Activated T-helper 2 cell treated with anti-CD3 and anti-CD28 coated beads, Interferon-gamma antibody, Interleukin-2, Interleukin-4, amounts not matched to agents 10 μg/mL and 5 μg/mL and 100 μg/mL, durations not matched to agents 14 hours and 24 hours and 36 hours (primary cell): ENCODE results near the gene TASOR. TPM values are rescaled to one million over a fixed set of nuclear protein-coding genes. Genes with fewer than 3 reads are reported as not detected.
A peak's percentile ranks its signal among the peaks of the same experiment; 100 is the strongest.
"Not testable (repeated sequence)": the region's sequence is repeated elsewhere in the genome, so short reads cannot be mapped to it uniquely, and the experiment has no call there.

Experiments
- DNase-seq: peaks from one replicate; pipeline ENCODE4 v3.0.0; 2021; ENCODE audit warnings: low spot score
- H3K27ac Mint-ChIP-seq: one replicate; pipeline ENCODE4 v1.8.0; 2021; ENCODE audit warnings: mixed read lengths
- H3K27me3 Mint-ChIP-seq: one replicate; pipeline ENCODE4 v1.8.0; 2021; ENCODE audit warnings: low read depth, mixed read lengths
- H3K36me3 Mint-ChIP-seq: one replicate; pipeline ENCODE4 v1.8.0; 2021; ENCODE audit warnings: low read depth, mixed read lengths
- H3K4me1 Mint-ChIP-seq: one replicate; pipeline ENCODE4 v1.8.0; 2021; ENCODE audit warnings: low read depth, mixed read lengths
- H3K4me3 Mint-ChIP-seq: one replicate; pipeline ENCODE4 v1.8.0; 2021; ENCODE audit warnings: low read depth, mild to moderate bottlenecking, moderate library complexity, mixed read lengths
- H3K9me3 Mint-ChIP-seq: one replicate; pipeline ENCODE4 v1.8.0; 2021; ENCODE audit warnings: mixed read lengths
- intact Hi-C: fragments of 100-400 bp; cut with micrococcal nuclease; formaldehyde crosslinking; loops from one replicate; pipeline ENCODE4 v1.15.1; 2023
- total RNA-seq: library from RNA; stranded (reverse); gene quantifications from 2 replicates; pipeline ENCODE4 v1.2.3, GENCODE V29; 2022

The TASOR gene
- total RNA-seq, 1 donor from 2014 or later, result 74.9 TPM

DNA sequence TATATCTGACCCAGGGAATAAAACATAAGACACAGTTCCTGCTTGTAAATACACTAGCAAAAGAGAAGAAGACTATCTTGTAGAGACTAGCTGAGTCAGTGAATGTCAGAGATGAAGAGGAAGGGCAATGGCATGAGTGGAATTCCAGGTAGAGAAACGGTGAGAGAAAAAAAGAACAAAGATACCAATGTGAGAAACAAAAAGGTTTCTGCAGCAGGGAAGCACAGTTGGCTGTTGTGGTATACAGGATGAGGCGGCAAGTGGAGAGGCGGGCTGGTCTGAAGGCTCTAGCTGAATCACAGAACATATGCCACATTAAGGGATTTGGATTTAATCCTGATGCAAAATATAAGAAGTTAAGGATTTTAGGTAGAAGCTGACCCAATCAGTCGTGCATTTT lies 17.1 kb upstream of the TASOR start:
- DNase-seq, result no peak
- intact Hi-C loops, result no loop called here
- Mint-ChIP-seq H3K27ac (no peak overlapping the region), H3K4me3 (no peak overlapping the region), H3K9me3 (no peaks in the 10 kb centered on the region), H3K27me3 (no peaks in the 10 kb centered on the region), H3K36me3 (no peaks in the 10 kb centered on the region), H3K4me1 (peaks cover 27% of the 10 kb centered on the region)

DNA sequence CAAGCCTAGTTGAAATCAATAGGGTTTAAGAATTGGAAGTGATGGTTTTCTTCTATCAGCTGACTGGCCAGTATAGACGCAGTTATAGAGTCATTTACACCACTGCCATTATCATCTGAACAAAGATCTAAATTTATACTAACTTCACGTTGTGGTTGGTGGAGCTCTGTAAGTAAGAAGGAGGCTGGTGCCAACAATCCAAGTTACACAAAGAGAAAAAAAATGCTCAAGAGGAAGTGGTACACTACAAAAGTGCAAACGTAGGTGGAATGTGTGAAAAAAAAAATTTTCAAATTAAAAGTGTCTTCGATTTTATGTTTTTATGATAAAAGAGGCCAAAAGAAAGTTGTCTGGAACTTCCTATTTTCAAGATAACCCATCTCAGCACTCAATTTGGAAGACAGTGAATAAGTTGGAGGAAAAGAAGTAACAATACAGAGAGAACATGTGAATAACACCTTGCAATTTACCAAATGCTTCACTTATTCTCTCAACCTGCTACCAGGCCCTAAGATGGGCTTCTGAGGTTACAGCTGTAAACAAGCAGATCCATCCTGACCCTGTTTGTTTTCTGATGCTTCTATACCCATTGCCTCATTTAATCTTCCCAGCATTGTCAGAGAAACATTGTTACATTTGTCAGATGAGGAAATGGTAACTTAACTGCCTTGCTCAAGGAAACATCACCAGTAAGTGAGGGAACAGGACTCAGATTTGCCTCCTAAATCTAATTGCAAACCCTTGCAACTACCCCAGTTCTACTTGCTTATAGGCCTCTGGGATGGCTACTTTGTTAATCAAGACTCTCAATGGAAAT lies 12.0 kb upstream of the TASOR start:
- H3K4me3 Mint-ChIP-seq, result no peak overlapping the region
- H3K9me3 Mint-ChIP-seq, result no peaks in the 10 kb centered on the region
- no peaks in the 10 kb centered on the region for H3K27me3 Mint-ChIP-seq
- peaks cover 39% of the 10 kb centered on the region for H3K4me1 Mint-ChIP-seq
- H3K27ac Mint-ChIP-seq, result peak overlapping the region; percentile 81
- intact Hi-C loops, result loop anchor here (2.0 to 5.0 kb wide), 2 partner anchors 222 to 534 kb away; no protein-coding TSS in a partner anchor
- H3K36me3 Mint-ChIP-seq, result no peaks in the 10 kb centered on the region
- DNase-seq, result no peak

GRCh38 chr3:56693750-56694149 lies 10.7 kb upstream of the TASOR start:
- Mint-ChIP-seq H3K27me3 (no peaks in the 10 kb centered on the region), H3K36me3 (no peaks in the 10 kb centered on the region), H3K4me3 (peak overlapping the region; percentile 18), H3K9me3 (no peaks in the 10 kb centered on the region), H3K4me1 (peaks cover 37% of the 10 kb centered on the region), H3K27ac (no peak overlapping the region)
- intact Hi-C loops, result loop anchor here (2.0 to 5.0 kb wide), 2 partner anchors 224 to 535 kb away; no protein-coding TSS in a partner anchor
- no peak for DNase-seq

- not testable (repeated sequence) for H3K9me3 Mint-ChIP-seq, H3K27me3 Mint-ChIP-seq, H3K36me3 Mint-ChIP-seq
- intact Hi-C loops, result loop anchor here (5.0 kb wide), 1 partner anchor 225 kb away; no protein-coding TSS in a partner anchor
- H3K27ac Mint-ChIP-seq, result peak overlapping the region; percentile 70
- H3K4me1 Mint-ChIP-seq, result peaks cover 41% of the 10 kb centered on the region
- peak overlapping the region; percentile 66 for H3K4me3 Mint-ChIP-seq
- DNase-seq, result peak; percentile 40
These were observed 9.7 kb upstream of the TASOR start for GRCh38 chr3:56692520-56693433.

- H3K4me3 Mint-ChIP-seq, result not testable (repeated sequence)
These were observed 8.9 kb upstream of the TASOR start for GRCh38 chr3:56692001-56692365.

DNA sequence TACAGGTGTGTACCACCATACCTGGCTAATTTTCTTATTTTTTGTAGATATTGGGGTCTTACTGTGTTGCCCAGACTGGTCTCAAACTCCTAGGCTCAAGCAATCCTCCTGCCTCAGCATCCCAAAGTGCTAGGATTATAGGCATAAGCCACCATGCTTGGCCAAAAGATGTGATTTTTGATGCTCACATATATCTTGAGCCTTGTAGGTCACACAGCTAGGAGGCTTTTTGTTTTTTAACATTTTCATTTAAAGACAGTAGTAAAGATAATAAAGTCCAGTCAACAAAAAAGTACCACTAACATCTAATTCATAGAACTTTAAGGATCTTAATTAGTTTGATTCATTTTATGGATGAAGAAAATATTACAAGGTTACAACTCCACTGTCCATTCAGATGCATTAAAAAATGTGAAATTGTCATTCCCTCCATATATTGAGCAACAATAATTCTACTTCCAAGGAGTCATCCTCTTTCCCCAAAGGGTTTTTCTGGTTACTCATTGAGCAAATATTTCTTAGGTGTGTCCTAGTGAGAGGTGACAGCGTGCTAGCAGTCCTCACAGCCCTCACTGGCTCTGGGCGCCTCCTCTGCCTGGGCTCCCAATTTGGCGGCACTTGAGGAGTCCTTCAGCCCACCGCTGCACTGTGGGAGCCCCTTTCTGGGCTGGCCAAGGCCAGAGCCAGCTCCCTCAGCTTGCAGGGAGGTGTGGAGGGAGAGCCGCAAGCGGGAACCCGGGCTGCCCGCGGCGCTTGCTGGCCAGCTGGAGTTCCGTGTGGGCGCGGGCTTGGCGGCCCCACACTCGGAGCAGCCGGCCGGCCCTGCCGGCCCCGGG lies 8.3 kb upstream of the TASOR start:
- intact Hi-C loops, result loop anchor here (5.0 kb wide), 1 partner anchor 226 kb away; no protein-coding TSS in a partner anchor
- H3K27ac Mint-ChIP-seq, result no peak overlapping the region

More at GRCh38 chr3:56692001-56692365, 8.9 kb upstream of the TASOR start:
- not testable (repeated sequence) for H3K36me3 Mint-ChIP-seq, DNase-seq, H3K27me3 Mint-ChIP-seq, H3K9me3 Mint-ChIP-seq, H3K27ac Mint-ChIP-seq
- intact Hi-C loops, result loop anchor here (5.0 kb wide), 1 partner anchor 225 kb away; no protein-coding TSS in a partner anchor
- peaks cover 41% of the 10 kb centered on the region for H3K4me1 Mint-ChIP-seq

GRCh38 chr3:56689303-56689702 lies 6.2 kb upstream of the TASOR start:
- no peaks in the 10 kb centered on the region for H3K27me3 Mint-ChIP-seq
- H3K4me1 Mint-ChIP-seq, result peaks cover 23% of the 10 kb centered on the region
- intact Hi-C loops, result no loop called here
- H3K36me3 Mint-ChIP-seq, result peaks cover 3% of the 10 kb centered on the region
- no peak overlapping the region for H3K27ac Mint-ChIP-seq
- no peaks in the 10 kb centered on the region for H3K9me3 Mint-ChIP-seq
- H3K4me3 Mint-ChIP-seq, result no peak overlapping the region
- DNase-seq, result no peak

More for the DNA sequence above, 8.3 kb upstream of the TASOR start:
- Mint-ChIP-seq H3K27me3 (no peaks in the 10 kb centered on the region), H3K4me1 (peaks cover 39% of the 10 kb centered on the region), H3K4me3 (no peak overlapping the region), H3K9me3 (no peaks in the 10 kb centered on the region), H3K36me3 (no peaks in the 10 kb centered on the region)
- DNase-seq, result no peak

GRCh38 chr3:56688191-56688590 lies 5.1 kb upstream of the TASOR start:
- H3K27me3 Mint-ChIP-seq, result no peaks in the 10 kb centered on the region
- peaks cover 9% of the 10 kb centered on the region for H3K36me3 Mint-ChIP-seq
- no peak overlapping the region for H3K4me3 Mint-ChIP-seq
- peaks cover 13% of the 10 kb centered on the region for H3K4me1 Mint-ChIP-seq
- intact Hi-C loops, result no loop called here
- DNase-seq, result no peak
- peaks cover 6% of the 10 kb centered on the region for H3K9me3 Mint-ChIP-seq
- H3K27ac Mint-ChIP-seq, result no peak overlapping the region

- peak overlapping the region; percentile 75 for H3K27ac Mint-ChIP-seq
These were observed 964 bp upstream of the TASOR start for GRCh38 chr3:56684029-56684428.

GRCh38 chr3:56682462-56683121 lies 473 bp downstream of the TASOR start:
- H3K4me1 Mint-ChIP-seq, result peaks cover 34% of the 10 kb centered on the region
- intact Hi-C loops, result loop anchor here (1.0 to 2.0 kb wide), 2 partner anchors 106 to 125 kb away; partner anchors contain the start of gene CCDC66
- peak overlapping the region; percentile 99 for H3K4me3 Mint-ChIP-seq

More at GRCh38 chr3:56684029-56684428, 964 bp upstream of the TASOR start:
- intact Hi-C loops, result no loop called here
- Mint-ChIP-seq H3K4me1 (peaks cover 30% of the 10 kb centered on the region), H3K4me3 (peak overlapping the region; percentile 61), H3K36me3 (peaks cover 40% of the 10 kb centered on the region), H3K27me3 (no peaks in the 10 kb centered on the region), H3K9me3 (peaks cover 6% of the 10 kb centered on the region)
- DNase-seq, result no peak

GRCh38 chr3:56681984-56682461 lies 1.0 kb downstream of the TASOR start:
- H3K4me3 Mint-ChIP-seq, result peak overlapping the region; percentile 99
- H3K27ac Mint-ChIP-seq, result peak overlapping the region; percentile 98
- no peaks in the 10 kb centered on the region for H3K27me3 Mint-ChIP-seq
- H3K9me3 Mint-ChIP-seq, result peaks cover 6% of the 10 kb centered on the region
- peaks cover 40% of the 10 kb centered on the region for H3K4me1 Mint-ChIP-seq
- DNase-seq, result no peak
- H3K36me3 Mint-ChIP-seq, result peaks cover 57% of the 10 kb centered on the region
- intact Hi-C loops, result loop anchor here (1.0 to 2.0 kb wide), 2 partner anchors 107 to 125 kb away; partner anchors contain the start of gene CCDC66

More at GRCh38 chr3:56682462-56683121, 473 bp downstream of the TASOR start:
- peak; percentile 76 for DNase-seq
- peaks cover 52% of the 10 kb centered on the region for H3K36me3 Mint-ChIP-seq
- H3K9me3 Mint-ChIP-seq, result peaks cover 6% of the 10 kb centered on the region
- H3K27ac Mint-ChIP-seq, result peak overlapping the region; percentile 98
- no peaks in the 10 kb centered on the region for H3K27me3 Mint-ChIP-seq
